NCI-H1092 (cell line): Measurements from ENCODE around the gene PDE11A.

Source experiments
- DNase-seq: peaks from one replicate; lab custom pipeline; 2025; lab: John Stamatoyannopoulos, UW

The PDE11A gene

GRCh38 chr2:177597759-177598158, 474.8 kb downstream of the PDE11A start:
- DNase-seq = no peak

- no peak for DNase-seq
Observed at GRCh38 chr2:177596866-177597265, 475.7 kb downstream of the PDE11A start.

- DNase-seq = no peak
Observed at GRCh38 chr2:177595126-177595845, 477.3 kb downstream of the PDE11A start.

GRCh38 chr2:177593402-177593801, 479.2 kb downstream of the PDE11A start:
- DNase-seq = no peak

- no peak for DNase-seq
Observed at GRCh38 chr2:177592945-177593344, 479.6 kb downstream of the PDE11A start.

GRCh38 chr2:177592397-177592796, 480.2 kb downstream of the PDE11A start:
- no peak for DNase-seq

GRCh38 chr2:177589186-177589585, 483.4 kb downstream of the PDE11A start:
- no peak for DNase-seq

GRCh38 chr2:177588671-177589070, 483.9 kb downstream of the PDE11A start:
- DNase-seq = no peak

GRCh38 chr2:177587371-177587770, 485.2 kb downstream of the PDE11A start:
- DNase-seq = no peak

GRCh38 chr2:177586154-177586553, 486.4 kb downstream of the PDE11A start:
- DNase-seq = no peak

GRCh38 chr2:177585234-177585863, 487.2 kb downstream of the PDE11A start:
- DNase-seq = no peak

GRCh38 chr2:177584030-177584692, 488.4 kb downstream of the PDE11A start:
- DNase-seq = no peak

GRCh38 chr2:177582000-177582399, 490.6 kb downstream of the PDE11A start:
- DNase-seq = no peak

- DNase-seq = no peak
Observed at GRCh38 chr2:177579486-177580036, 493.0 kb downstream of the PDE11A start.

- DNase-seq = no peak
Observed at GRCh38 chr2:177578454-177578853, 494.1 kb downstream of the PDE11A start.

- no peak for DNase-seq
Observed at GRCh38 chr2:177577075-177577474, 495.5 kb downstream of the PDE11A start.

- no peak for DNase-seq
Observed at GRCh38 chr2:177575358-177575757, 497.2 kb downstream of the PDE11A start.

- DNase-seq = no peak
Observed at GRCh38 chr2:177574356-177574755, 498.2 kb downstream of the PDE11A start.
